ENCODE results near the gene NDUFS2.

NDUFS2 gene

GRCh38 chr1:161162052-161162451 lies 40.1 kb upstream of the NDUFS2 start:
- Histone ChIP-seq H3K4me3 (ENCODE audit: low read depth, low read length) (no peak overlapping the region), H3K27me3 (ENCODE audit: insufficient read depth, low read length) (no peaks in the 10 kb centered on the region), H2AFZ (ENCODE audit: low read length, unreplicated experiment) (no peak overlapping the region), H3K27ac (ENCODE audit: low read depth, low read length) (no peak overlapping the region), H3K36me3 (ENCODE audit: insufficient read depth, low read length) (peaks cover 9% of the 10 kb centered on the region; the same call in 1 of the 2 replicates), H3K79me2 (ENCODE audit: control insufficient read depth, insufficient read depth, low read length, unreplicated experiment) (peaks cover 16% of the 10 kb centered on the region), H3K4me1 (ENCODE audit: control insufficient read depth, insufficient read depth, low read length, unreplicated experiment) (peaks cover 15% of the 10 kb centered on the region)

DNA sequence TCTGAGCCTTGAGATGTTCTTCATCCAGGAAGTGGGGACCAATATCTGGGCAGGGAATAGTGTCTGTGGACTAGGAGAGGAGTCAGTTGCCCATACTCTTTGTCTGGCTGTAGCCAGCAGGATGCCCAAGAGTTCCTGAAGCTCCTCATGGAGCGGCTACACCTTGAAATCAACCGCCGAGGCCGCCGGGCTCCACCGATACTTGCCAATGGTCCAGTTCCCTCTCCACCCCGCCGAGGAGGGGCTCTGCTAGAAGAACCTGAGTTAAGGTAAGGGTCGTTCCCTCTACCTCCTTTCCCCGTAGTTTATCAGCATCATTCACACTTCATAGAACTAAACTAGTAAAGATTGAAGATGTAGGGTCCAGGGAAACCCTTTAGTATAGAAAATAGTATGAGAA lies 39.4 kb upstream of the NDUFS2 start:
- Histone ChIP-seq H2AFZ (ENCODE audit: low read length, unreplicated experiment) (no peak overlapping the region), H3K27me3 (ENCODE audit: insufficient read depth, low read length) (no peaks in the 10 kb centered on the region), H3K36me3 (ENCODE audit: insufficient read depth, low read length) (peaks cover 9% of the 10 kb centered on the region; the same call in 1 of the 2 replicates), H3K27ac (ENCODE audit: low read depth, low read length) (no peak overlapping the region), H3K4me3 (ENCODE audit: low read depth, low read length) (no peak overlapping the region), H3K79me2 (ENCODE audit: control insufficient read depth, insufficient read depth, low read length, unreplicated experiment) (peaks cover 16% of the 10 kb centered on the region), H3K4me1 (ENCODE audit: control insufficient read depth, insufficient read depth, low read length, unreplicated experiment) (peaks cover 15% of the 10 kb centered on the region)

DNA sequence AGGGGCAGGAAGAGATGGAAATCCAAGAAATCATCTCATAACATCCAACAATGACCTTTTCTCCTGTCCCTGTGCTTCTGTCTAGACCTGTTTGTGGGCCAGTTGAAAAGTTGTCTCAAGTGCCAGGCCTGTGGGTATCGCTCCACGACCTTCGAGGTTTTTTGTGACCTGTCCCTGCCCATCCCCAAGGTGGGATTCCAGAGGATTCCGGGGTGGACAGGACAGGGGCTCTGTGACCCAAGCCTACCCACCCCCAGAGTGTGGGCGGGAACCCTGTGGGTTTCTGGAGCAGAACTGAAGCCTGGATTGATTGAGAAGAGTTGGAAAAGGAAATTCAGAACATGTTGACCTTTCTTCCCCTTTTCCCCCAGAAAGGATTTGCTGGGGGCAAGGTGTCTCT lies 38.4 kb upstream of the NDUFS2 start:
- H3K27me3 ChIP-seq (ENCODE audit: insufficient read depth, low read length): no peaks in the 10 kb centered on the region
- H3K4me1 ChIP-seq (ENCODE audit: control insufficient read depth, insufficient read depth, low read length, unreplicated experiment): peaks cover 10% of the 10 kb centered on the region
- 0 out of 2 replicates have a peak overlapping the region, but pooled peaks have one; percentile 4 for H3K27ac ChIP-seq (ENCODE audit: low read depth, low read length)
- no peak overlapping the region for H2AFZ ChIP-seq (ENCODE audit: low read length, unreplicated experiment)
- H3K79me2 ChIP-seq (ENCODE audit: control insufficient read depth, insufficient read depth, low read length, unreplicated experiment): peaks cover 16% of the 10 kb centered on the region
- H3K4me3 ChIP-seq (ENCODE audit: low read depth, low read length): no peak overlapping the region
- peaks cover 10% of the 10 kb centered on the region; the same call in 1 of the 2 replicates for H3K36me3 ChIP-seq (ENCODE audit: insufficient read depth, low read length)

DNA sequence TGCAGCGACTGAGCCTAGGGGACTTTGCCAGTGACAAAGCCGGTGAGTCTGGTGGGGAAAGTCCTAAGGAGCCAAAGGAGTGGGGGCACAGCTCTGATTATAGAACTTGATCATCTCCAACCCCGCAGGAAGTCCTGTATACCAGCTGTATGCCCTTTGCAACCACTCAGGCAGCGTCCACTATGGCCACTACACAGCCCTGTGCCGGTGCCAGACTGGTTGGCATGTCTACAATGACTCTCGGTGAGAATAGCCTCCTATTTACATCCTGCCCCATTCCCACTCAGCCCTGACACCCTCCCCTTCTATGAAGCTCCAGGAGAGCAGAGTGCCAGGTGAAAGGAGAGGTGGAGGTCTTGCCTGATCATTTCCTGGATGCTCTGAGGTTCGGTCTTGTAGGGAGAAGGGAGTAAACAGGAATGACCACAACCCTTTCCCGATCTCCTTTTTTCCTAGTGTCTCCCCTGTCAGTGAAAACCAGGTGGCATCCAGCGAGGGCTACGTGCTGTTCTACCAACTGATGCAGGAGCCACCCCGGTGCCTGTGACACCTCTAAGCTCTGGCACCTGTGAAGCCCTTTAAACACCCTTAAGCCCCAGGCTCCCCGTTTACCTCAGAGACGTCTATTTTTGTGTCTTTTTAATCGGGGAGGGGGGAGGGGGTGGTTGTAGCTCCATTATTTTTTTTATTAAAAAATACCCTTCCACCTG lies 37.1 kb upstream of the NDUFS2 start:
- H3K36me3 ChIP-seq (ENCODE audit: insufficient read depth, low read length): peaks cover 14% of the 10 kb centered on the region; the same call in 1 of the 2 replicates

DNA sequence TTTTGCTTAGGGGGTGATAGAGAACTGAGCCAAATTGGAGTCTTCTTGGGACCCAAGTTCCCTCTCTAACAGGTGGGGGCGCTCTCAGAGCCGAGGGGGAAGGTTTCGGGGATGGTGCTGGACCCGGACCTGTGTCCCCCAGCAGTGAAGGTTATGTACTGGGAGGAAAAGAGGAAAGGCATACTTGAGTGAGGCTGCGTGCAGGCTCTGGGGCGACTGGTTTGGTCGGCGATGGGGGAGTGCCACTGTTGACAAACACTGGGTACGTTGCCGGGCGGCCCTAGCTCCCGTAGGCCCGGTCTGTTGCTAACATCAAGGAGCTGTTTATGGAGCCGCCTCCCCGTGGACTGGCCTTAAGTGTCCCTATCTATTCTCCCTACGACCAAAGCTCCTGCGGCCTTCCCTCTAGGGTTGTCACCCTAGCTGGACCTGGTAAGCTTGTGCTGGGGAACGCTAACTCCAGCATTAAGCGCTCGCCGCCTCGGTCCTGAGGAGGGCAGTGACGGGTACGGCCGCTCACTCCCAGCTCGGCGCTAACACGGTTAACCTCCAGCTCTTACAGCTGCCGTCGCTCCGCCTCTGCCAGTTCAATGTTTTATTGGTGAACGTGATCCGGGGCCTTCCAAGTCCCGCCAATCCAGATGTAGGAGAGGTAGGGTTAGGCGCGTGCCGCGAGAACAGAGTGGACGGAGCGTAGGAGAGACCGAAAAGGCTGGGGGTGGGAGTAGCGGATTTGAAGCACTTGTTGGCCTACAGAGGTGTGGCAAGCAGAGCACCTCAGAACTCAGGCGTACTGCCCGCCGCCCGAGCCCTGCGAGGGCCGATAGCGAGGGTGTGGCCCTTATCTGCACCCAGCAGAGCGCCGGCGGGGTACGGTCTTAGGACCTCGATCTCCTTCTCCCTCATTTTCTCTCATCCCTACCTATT lies 36.2 kb upstream of the NDUFS2 start, which contains the start of gene PPOX:
Gene PPOX, plus strand, starts transcription at position 685 of the 927 bp plus-strand sequence. CDS start 422 bp downstream, outside the sequence.
- no peaks in the 10 kb centered on the region for H3K4me1 ChIP-seq (ENCODE audit: control insufficient read depth, insufficient read depth, low read length, unreplicated experiment)
- no peaks in the 10 kb centered on the region for H3K79me2 ChIP-seq (ENCODE audit: control insufficient read depth, insufficient read depth, low read length, unreplicated experiment)

More for the DNA sequence above, 37.1 kb upstream of the NDUFS2 start:
- peak overlapping the region; percentile 90 for H3K27ac ChIP-seq (ENCODE audit: low read depth, low read length)
- peaks cover 6% of the 10 kb centered on the region for H3K4me1 ChIP-seq (ENCODE audit: control insufficient read depth, insufficient read depth, low read length, unreplicated experiment)
- no peak overlapping the region for H2AFZ ChIP-seq (ENCODE audit: low read length, unreplicated experiment)
- peaks cover 9% of the 10 kb centered on the region for H3K79me2 ChIP-seq (ENCODE audit: control insufficient read depth, insufficient read depth, low read length, unreplicated experiment)
- peak overlapping the region; percentile 94; the same call in 1 of the 2 replicates for H3K4me3 ChIP-seq (ENCODE audit: low read depth, low read length)
- H3K27me3 ChIP-seq (ENCODE audit: insufficient read depth, low read length): no peaks in the 10 kb centered on the region

GRCh38 chr1:161166669-161167548 lies 35.3 kb upstream of the NDUFS2 start:
- no peaks in the 10 kb centered on the region for H3K4me1 ChIP-seq (ENCODE audit: control insufficient read depth, insufficient read depth, low read length, unreplicated experiment)
- no peaks in the 10 kb centered on the region for H3K27me3 ChIP-seq (ENCODE audit: insufficient read depth, low read length)
- H3K79me2 ChIP-seq (ENCODE audit: control insufficient read depth, insufficient read depth, low read length, unreplicated experiment): no peaks in the 10 kb centered on the region
- H2AFZ ChIP-seq (ENCODE audit: low read length, unreplicated experiment): peak overlapping the region; percentile 17
- peaks cover 28% of the 10 kb centered on the region; the same call in 1 of the 2 replicates for H3K36me3 ChIP-seq (ENCODE audit: insufficient read depth, low read length)
- H3K4me3 ChIP-seq (ENCODE audit: low read depth, low read length): peak overlapping the region; percentile 94
- H3K27ac ChIP-seq (ENCODE audit: low read depth, low read length): peak overlapping the region; percentile 90

More for the DNA sequence above, 36.2 kb upstream of the NDUFS2 start, which contains the start of gene PPOX:
- Histone ChIP-seq H3K27me3 (ENCODE audit: insufficient read depth, low read length) (no peaks in the 10 kb centered on the region), H3K4me3 (ENCODE audit: low read depth, low read length) (peak within 1 kb of the TSS; percentile 94), H3K36me3 (ENCODE audit: insufficient read depth, low read length) (peaks cover 21% of the 10 kb centered on the region; the same call in 1 of the 2 replicates), H3K27ac (ENCODE audit: low read depth, low read length) (peak within 1 kb of the TSS; percentile 90), H2AFZ (ENCODE audit: low read length, unreplicated experiment) (peak within 1 kb of the TSS; percentile 17)

DNA sequence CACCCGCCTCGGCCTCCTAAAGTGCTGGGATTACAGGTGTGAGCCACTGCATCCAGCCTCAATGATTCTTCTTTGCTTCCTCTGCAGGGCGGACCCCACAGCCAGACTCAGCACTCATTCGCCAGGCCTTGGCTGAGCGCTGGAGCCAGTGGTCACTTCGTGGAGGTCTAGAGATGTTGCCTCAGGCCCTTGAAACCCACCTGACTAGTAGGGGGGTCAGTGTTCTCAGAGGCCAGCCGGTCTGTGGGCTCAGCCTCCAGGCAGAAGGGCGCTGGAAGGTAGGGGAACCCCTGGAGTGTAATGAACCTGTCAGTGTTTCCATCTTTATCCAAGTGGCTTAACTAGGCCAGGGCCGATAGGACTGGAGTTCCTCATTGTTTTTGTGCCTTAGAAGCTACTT lies 33.3 kb upstream of the NDUFS2 start:
- Histone ChIP-seq H3K79me2 (ENCODE audit: control insufficient read depth, insufficient read depth, low read length, unreplicated experiment) (no peaks in the 10 kb centered on the region), H3K4me3 (ENCODE audit: low read depth, low read length) (no peak overlapping the region), H3K4me1 (ENCODE audit: control insufficient read depth, insufficient read depth, low read length, unreplicated experiment) (peaks cover 19% of the 10 kb centered on the region)

GRCh38 chr1:161171191-161171590 lies 31.0 kb upstream of the NDUFS2 start:
- Histone ChIP-seq H3K4me1 (ENCODE audit: control insufficient read depth, insufficient read depth, low read length, unreplicated experiment) (peaks cover 20% of the 10 kb centered on the region), H2AFZ (ENCODE audit: low read length, unreplicated experiment) (no peak overlapping the region), H3K36me3 (ENCODE audit: insufficient read depth, low read length) (peaks cover 21% of the 10 kb centered on the region; the same call in 1 of the 2 replicates), H3K4me3 (ENCODE audit: low read depth, low read length) (no peak overlapping the region), H3K27me3 (ENCODE audit: insufficient read depth, low read length) (no peaks in the 10 kb centered on the region), H3K27ac (ENCODE audit: low read depth, low read length) (peak overlapping the region; percentile 98; the same call in 1 of the 2 replicates), H3K79me2 (ENCODE audit: control insufficient read depth, insufficient read depth, low read length, unreplicated experiment) (peaks cover 4% of the 10 kb centered on the region)

More for the DNA sequence above, 33.3 kb upstream of the NDUFS2 start:
- Histone ChIP-seq H3K36me3 (ENCODE audit: insufficient read depth, low read length) (peaks cover 23% of the 10 kb centered on the region; the same call in 1 of the 2 replicates), H3K27ac (ENCODE audit: low read depth, low read length) (no peak overlapping the region), H2AFZ (ENCODE audit: low read length, unreplicated experiment) (no peak overlapping the region), H3K27me3 (ENCODE audit: insufficient read depth, low read length) (no peaks in the 10 kb centered on the region)

DNA sequence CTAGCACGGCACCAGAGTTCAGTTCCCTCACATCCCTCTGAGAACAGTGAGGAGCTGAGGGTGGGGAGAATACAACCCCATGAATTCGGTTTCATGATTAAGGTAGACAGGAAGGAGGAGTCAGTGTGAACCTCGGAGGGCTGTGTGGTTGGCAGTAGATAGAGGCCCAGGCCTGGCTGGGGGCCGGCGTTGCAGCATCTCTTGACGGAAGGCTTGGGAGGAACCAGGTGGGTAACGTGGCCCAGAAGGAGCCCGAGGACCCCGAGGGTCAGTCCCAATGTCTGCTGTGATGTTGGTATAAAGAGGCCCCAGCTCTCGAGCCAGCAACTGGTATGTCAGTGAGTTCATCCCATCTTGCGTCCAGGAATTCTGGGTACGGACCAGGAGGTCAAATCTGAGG lies 30.5 kb upstream of the NDUFS2 start:
- peaks cover 9% of the 10 kb centered on the region for H3K79me2 ChIP-seq (ENCODE audit: control insufficient read depth, insufficient read depth, low read length, unreplicated experiment)
- H3K4me3 ChIP-seq (ENCODE audit: low read depth, low read length): no peak overlapping the region
- no peaks in the 10 kb centered on the region for H3K27me3 ChIP-seq (ENCODE audit: insufficient read depth, low read length)
- peak overlapping the region; percentile 98 for H3K27ac ChIP-seq (ENCODE audit: low read depth, low read length)
- no peak overlapping the region for H2AFZ ChIP-seq (ENCODE audit: low read length, unreplicated experiment)
- peaks cover 21% of the 10 kb centered on the region; the same call in 1 of the 2 replicates for H3K36me3 ChIP-seq (ENCODE audit: insufficient read depth, low read length)
- peaks cover 25% of the 10 kb centered on the region for H3K4me1 ChIP-seq (ENCODE audit: control insufficient read depth, insufficient read depth, low read length, unreplicated experiment)
